Lung (tissue), 12 donors: ENCODE measurements around the gene TBK1. TPM values are rescaled to one million over a fixed set of nuclear protein-coding genes. Genes with fewer than 3 reads are reported as not detected.

Source experiments
- ATAC-seq: fragments of 200-7000 bp; cut with Tn5 transposase; one replicate; pipeline ENCODE4 v1.9.1; 2020; ENCODE audit warnings: moderate number of reproducible peaks; ENCODE audit not compliant: insufficient read depth, low FRiP score
- DNase-seq, 3 donors: peaks; one replicate each; pipeline ENCODE4 v3.0.0-alpha.2; 2013 to 2017
- H3K27ac ChIP-seq, 2 donors: one replicate each; pipeline ENCODE4 v1.5.1; 2013; ENCODE audit warnings: mild to moderate bottlenecking in 2 of 2, moderate library complexity in 2 of 2, control low read depth in 1 of 2, inconsistent platforms in 1 of 2, low read depth in 1 of 2, low read length in 1 of 2
- H3K27me3 ChIP-seq, 3 donors: one replicate each; pipeline ENCODE4 v1.5.1; 2013; ENCODE audit warnings: low read length in 2 of 3; ENCODE audit not compliant: control insufficient read depth in 3 of 3, insufficient read depth in 3 of 3
- H3K36me3 ChIP-seq, 4 donors: one replicate each; pipeline ENCODE4 v1.5.1; 2013; ENCODE audit warnings: low read length in 4 of 4, mild to moderate bottlenecking in 1 of 4, moderate library complexity in 1 of 4; ENCODE audit not compliant: control insufficient read depth in 4 of 4, insufficient read depth in 4 of 4
- H3K4me1 ChIP-seq, 5 donors: one replicate each; pipeline ENCODE4 v1.5.1; 2013; ENCODE audit warnings: low read length in 5 of 5, mild to moderate bottlenecking in 2 of 5, moderate library complexity in 1 of 5; ENCODE audit not compliant: control insufficient read depth in 5 of 5, insufficient read depth in 5 of 5
- H3K4me3 ChIP-seq: one replicate; pipeline ENCODE4 v1.5.1; 2013; ENCODE audit warnings: mild to moderate bottlenecking, control low read depth, moderate library complexity
- H3K9ac ChIP-seq, 2 donors: one replicate each; pipeline ENCODE4 v1.5.1; 2013; ENCODE audit warnings: low read length in 2 of 2, control low read depth in 1 of 2; ENCODE audit not compliant: insufficient read depth in 1 of 2
- H3K9me3 ChIP-seq, 4 donors: one replicate each; pipeline ENCODE4 v1.5.1; 2013; ENCODE audit warnings: low read length in 3 of 4, mild to moderate bottlenecking in 1 of 4, moderate library complexity in 1 of 4; ENCODE audit not compliant: control insufficient read depth in 4 of 4, insufficient read depth in 3 of 4
- WGBS, 2 donors: extraction: QIAGEN DNeasy Blood & Tissue Kit; methylation state at CpG; one replicate each; pipeline ENCODE4 v1.1.7; 2013; 5-methylcytosine and 5-hydroxymethylcytosine counted together
- polyA plus RNA-seq, 2 donors: library from polyadenylated mRNA; stranded (reverse); fragments of 200-250 nt; gene quantifications; one replicate each; pipeline ENCODE4 v1.2.1, GENCODE V29; 2013
- total RNA-seq, 2 donors: library from RNA; depleted of rRNA in 1 of 2; stranded (reverse); fragments of >200 nt in 1 of 2; gene quantifications; one replicate each; pipeline ENCODE4 v1.2.1, GENCODE V29; 2014 to 2021
- TF ChIP-seq, protein P1 (sequence below): IDR thresholded peaks from 2 replicates; pipeline ENCODE4 v1.5.1; 2012; ENCODE audit warnings: mild to moderate bottlenecking; ENCODE audit errors: control extremely low read depth, extremely low read depth
- donor health status: control.
- donor health status: control.
- donor health status: Bipolar disorder and iron deficiency.
- donor health status: healthy.
- donor health status: DM: yes; HTN: yes; CAD: no.

TBK1 gene
- total and polyA plus RNA-seq, 4 donors: 14.5 to 50.1 (median 18.7) TPM

DNA sequence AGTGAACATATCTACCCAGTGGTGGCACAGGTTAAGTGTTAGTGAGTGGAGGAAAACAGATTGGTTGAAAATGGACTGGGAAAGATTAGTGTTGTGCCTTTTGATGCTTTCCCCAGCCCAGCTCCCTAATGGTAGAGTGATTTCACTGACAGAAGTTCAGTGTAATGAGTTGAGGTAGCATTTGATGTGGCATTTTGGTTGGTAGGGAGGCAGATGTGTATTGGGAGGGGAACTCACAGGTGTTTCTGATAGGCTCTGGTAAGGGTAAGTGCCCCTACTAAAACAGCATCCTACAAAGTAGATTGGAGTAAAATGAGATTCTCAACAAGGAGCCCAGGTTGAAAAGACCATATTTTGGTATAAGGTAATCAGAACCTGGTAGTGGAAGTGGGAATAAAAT, 4.2 kb downstream of the TBK1 start:
- H3K4me1 ChIP-seq: peaks cover 0 to 25% (median 11%) of the 10 kb centered on the region in 5 donors

GRCh38 chr12:64457032-64457431, 5.1 kb downstream of the TBK1 start:
- H3K9ac ChIP-seq: no peak overlapping the region
- peaks cover 0 to 20% (median 12%) of the 10 kb centered on the region in 5 donors for H3K4me1 ChIP-seq
- peak in 1 of 3 donors; percentile 20 for DNase-seq

More for the DNA sequence above, 4.2 kb downstream of the TBK1 start:
- Histone ChIP-seq H3K36me3 (peaks cover 2 to 8% (median 5%) of the 10 kb centered on the region in 4 donors), H3K4me3 (no peak overlapping the region), H3K9me3 (no peaks in the 10 kb centered on the region), H3K27ac (peak overlapping the region in 1 of 2 donors; percentile 9), H3K9ac (no peak overlapping the region), H3K27me3 (no peaks in the 10 kb centered on the region)
- no peak for ATAC-seq
- TF ChIP-seq, protein P1, sequence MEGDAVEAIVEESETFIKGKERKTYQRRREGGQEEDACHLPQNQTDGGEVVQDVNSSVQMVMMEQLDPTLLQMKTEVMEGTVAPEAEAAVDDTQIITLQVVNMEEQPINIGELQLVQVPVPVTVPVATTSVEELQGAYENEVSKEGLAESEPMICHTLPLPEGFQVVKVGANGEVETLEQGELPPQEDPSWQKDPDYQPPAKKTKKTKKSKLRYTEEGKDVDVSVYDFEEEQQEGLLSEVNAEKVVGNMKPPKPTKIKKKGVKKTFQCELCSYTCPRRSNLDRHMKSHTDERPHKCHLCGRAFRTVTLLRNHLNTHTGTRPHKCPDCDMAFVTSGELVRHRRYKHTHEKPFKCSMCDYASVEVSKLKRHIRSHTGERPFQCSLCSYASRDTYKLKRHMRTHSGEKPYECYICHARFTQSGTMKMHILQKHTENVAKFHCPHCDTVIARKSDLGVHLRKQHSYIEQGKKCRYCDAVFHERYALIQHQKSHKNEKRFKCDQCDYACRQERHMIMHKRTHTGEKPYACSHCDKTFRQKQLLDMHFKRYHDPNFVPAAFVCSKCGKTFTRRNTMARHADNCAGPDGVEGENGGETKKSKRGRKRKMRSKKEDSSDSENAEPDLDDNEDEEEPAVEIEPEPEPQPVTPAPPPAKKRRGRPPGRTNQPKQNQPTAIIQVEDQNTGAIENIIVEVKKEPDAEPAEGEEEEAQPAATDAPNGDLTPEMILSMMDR: no peak
- DNase-seq: no peak

DNA sequence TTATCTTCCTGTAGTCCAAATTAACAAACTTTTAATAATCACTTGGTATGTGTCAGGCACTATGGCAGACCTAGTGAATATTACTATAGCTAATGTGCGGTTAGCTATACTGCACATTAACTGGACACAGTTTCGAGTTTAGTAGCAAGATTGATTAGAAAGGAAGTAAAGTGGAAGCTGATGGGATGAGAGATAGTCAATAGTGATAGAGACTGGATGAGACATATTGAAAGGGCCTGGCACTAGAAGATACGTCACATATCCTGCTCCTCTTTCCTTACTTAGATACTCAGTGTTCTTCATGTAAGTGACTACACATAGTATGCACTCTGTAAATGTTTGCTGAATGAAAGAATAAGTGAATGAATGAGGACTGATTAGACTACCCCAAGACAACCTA, 5.5 kb downstream of the TBK1 start:
- TF ChIP-seq, protein P1: no peak
- peaks cover 0 to 20% (median 12%) of the 10 kb centered on the region in 5 donors for H3K4me1 ChIP-seq
- H3K27ac ChIP-seq: no peak overlapping the region
- no peaks in the 10 kb centered on the region for H3K9me3 ChIP-seq
- DNase-seq (no peak), ATAC-seq (no peak)
- peaks cover 4 to 11% (median 10%) of the 10 kb centered on the region in 4 donors for H3K36me3 ChIP-seq
- WGBS, 2 donors: 68 to 77% methylated on average over 3 of the region's 3 CpGs
- H3K27me3 ChIP-seq: no peaks in the 10 kb centered on the region
- no peak overlapping the region for H3K9ac ChIP-seq
- no peak overlapping the region for H3K4me3 ChIP-seq

More at GRCh38 chr12:64457032-64457431, 5.1 kb downstream of the TBK1 start:
- H3K27ac ChIP-seq: no peak overlapping the region
- H3K4me3 ChIP-seq: no peak overlapping the region
- TF ChIP-seq, protein P1: no peak
- peaks cover 4 to 10% (median 8%) of the 10 kb centered on the region in 4 donors for H3K36me3 ChIP-seq
- 39 to 55% methylated on average over 6 of the region's 6 CpGs for WGBS, 2 donors
- no peaks in the 10 kb centered on the region for H3K27me3 ChIP-seq
- ATAC-seq: no peak
- no peaks in the 10 kb centered on the region for H3K9me3 ChIP-seq

DNA sequence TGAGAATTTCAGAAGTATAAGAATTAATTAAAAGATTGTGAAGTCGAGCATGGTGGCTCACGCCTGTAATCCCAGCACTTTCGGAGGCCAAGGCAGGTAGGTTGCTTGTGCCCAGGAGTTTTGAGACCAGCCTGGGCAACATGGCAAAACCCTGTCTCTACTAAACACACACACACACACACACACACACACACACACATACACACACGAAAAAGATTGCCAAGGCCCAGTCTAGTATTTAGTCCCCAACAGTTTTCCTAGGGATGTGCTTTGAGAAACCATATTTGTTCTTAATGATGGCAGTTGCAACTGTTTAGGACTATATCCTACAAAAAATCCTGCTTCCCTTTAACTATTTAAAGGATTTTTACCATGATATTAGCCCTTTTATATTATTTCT, 6.0 kb downstream of the TBK1 start:
- Histone ChIP-seq H3K9ac (no peak overlapping the region), H3K4me1 (peaks cover 0 to 19% (median 11%) of the 10 kb centered on the region in 5 donors), H3K27ac (no peak overlapping the region), H3K4me3 (no peak overlapping the region), H3K27me3 (no peaks in the 10 kb centered on the region), H3K36me3 (peaks cover 4 to 11% (median 11%) of the 10 kb centered on the region in 4 donors), H3K9me3 (no peaks in the 10 kb centered on the region)
- DNase-seq (no peak), ATAC-seq (no peak)
- WGBS, 2 donors: 88 to 92% methylated on average over 4 of the region's 4 CpGs
- TF ChIP-seq, protein P1: no peak
